GM06990 (cell line): ENCODE data around the gene UBIAD1.
A peak's percentile ranks its signal among the peaks of the same experiment; 100 is the strongest.

Experiments used
- DNase-seq: peaks from one replicate; pipeline ENCODE4 v3.0.0-alpha.2; 2011; ENCODE audit not compliant: insufficient read length; ENCODE audit errors: extremely low read depth
- H3K27me3 ChIP-seq: replicated peaks from 2 replicates; pipeline ENCODE4 v1.6.0; 2011; ENCODE audit warnings: low read length; ENCODE audit not compliant: control insufficient read depth, insufficient read depth
- H3K36me3 ChIP-seq: 2 replicates; pipeline ENCODE4 v1.5.1; 2011; ENCODE audit warnings: low read length; ENCODE audit not compliant: control insufficient read depth, insufficient read depth
- H3K4me3 ChIP-seq: replicated peaks from 2 replicates; pipeline ENCODE4 v1.5.1; 2011; ENCODE audit warnings: low read depth, mild to moderate bottlenecking, control low read depth, low read length
- TF ChIP-seq, protein P1 (sequence below): IDR thresholded peaks from 2 replicates; pipeline ENCODE4 v1.5.1; 2011; ENCODE audit warnings: low read length, control low read depth, mild to moderate bottlenecking, inconsistent platforms; ENCODE audit not compliant: insufficient read depth, poor library complexity, severe bottlenecking

Gene UBIAD1, protein sequence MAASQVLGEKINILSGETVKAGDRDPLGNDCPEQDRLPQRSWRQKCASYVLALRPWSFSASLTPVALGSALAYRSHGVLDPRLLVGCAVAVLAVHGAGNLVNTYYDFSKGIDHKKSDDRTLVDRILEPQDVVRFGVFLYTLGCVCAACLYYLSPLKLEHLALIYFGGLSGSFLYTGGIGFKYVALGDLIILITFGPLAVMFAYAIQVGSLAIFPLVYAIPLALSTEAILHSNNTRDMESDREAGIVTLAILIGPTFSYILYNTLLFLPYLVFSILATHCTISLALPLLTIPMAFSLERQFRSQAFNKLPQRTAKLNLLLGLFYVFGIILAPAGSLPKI

DNA sequence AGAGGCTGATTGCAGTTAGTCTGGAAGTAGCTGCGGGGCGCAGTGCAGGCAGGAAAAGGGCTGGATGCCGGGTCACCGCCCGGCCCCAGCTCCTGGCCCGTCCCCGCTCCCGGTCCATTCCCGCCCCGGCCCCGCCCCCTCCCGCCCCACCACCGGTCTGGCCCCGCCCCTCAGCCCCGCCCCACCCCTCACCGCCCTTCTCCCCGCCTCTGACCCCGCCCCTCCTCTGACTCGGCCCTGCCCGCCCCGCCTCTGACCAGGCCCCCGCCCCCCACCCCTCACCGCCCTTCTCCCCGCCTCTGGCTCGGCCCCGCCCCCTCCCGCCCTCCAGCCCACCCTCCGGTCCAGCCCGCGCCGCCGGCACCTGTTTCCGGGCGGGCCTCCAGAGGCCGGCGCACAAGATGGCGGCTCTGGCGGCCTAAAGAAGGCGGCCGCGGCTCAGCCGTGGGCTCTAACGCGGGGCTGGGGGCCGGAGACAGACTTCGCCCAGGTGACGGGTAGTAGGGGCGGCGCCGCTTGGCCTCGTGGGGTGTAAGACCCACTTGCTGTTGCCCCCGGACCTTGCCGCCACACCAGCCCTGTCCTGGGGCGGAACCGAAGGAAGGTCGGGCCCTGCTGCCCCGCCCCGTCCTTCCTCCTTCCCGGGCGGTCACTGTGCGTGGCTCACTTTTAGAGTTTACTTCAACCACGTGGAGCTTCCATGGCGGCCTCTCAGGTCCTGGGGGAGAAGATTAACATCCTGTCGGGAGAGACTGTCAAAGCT, at the start of gene UBIAD1:
Gene UBIAD1, plus strand, starts transcription at position 367 of the 763 bp plus-strand sequence. Its CDS starts 334 bp downstream, at position 701.
- no peaks in the 10 kb centered on the region; the same call in 1 of the 2 replicates for H3K36me3 ChIP-seq
- H3K4me3 ChIP-seq = peak within 1 kb of the TSS; percentile 92
- TF ChIP-seq, protein P1, sequence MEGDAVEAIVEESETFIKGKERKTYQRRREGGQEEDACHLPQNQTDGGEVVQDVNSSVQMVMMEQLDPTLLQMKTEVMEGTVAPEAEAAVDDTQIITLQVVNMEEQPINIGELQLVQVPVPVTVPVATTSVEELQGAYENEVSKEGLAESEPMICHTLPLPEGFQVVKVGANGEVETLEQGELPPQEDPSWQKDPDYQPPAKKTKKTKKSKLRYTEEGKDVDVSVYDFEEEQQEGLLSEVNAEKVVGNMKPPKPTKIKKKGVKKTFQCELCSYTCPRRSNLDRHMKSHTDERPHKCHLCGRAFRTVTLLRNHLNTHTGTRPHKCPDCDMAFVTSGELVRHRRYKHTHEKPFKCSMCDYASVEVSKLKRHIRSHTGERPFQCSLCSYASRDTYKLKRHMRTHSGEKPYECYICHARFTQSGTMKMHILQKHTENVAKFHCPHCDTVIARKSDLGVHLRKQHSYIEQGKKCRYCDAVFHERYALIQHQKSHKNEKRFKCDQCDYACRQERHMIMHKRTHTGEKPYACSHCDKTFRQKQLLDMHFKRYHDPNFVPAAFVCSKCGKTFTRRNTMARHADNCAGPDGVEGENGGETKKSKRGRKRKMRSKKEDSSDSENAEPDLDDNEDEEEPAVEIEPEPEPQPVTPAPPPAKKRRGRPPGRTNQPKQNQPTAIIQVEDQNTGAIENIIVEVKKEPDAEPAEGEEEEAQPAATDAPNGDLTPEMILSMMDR = no peak
- no peaks in the 10 kb centered on the region for H3K27me3 ChIP-seq
- peak; percentile 90 for DNase-seq

DNA sequence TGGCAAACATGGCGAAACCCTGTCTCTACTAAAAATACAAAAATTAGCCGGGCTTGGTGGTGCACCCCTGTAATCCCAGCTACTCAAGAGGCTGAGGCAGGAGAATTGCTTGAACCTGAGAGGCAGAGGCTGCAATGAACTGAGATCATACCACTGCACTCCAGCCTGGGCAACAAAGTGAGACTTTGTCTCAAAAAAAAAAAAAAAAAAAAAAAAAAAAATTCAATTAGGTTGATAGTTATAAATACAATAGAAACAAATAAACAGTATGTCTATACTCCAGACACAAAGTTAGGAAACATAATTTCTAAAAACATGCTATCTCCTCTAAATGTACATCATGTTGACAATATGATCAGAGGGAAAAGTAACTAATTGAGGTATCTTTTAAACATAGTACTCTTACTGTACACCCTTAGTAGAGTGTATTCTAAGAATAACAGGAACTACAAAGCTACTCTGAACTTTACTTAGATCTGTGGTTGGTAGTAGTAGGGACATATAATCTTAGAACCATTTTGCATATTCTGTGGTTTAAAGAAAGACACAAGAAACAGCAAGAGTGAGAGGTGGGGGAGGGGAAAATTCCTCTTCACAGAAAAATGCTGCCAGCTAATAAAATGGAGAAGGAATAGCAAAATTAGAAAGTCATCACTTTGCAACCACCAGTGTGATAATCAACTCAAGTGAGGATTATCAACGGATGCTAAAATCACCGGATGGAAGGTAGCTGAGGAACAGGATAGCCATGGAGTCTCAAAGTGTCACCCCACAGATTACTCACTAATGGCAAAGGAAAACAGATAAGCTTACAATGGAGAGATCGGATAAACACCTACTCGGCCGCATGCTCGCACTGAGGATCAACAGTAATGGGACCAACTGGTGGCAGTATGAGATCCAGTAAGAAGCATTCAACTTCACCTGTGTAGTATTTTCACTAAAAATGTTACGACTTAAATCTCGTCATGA, 45.6 kb upstream of the UBIAD1 start:
- TF ChIP-seq, protein P1 = no peak
- Histone ChIP-seq H3K4me3 (no peak overlapping the region; the same call in 1 of the 2 replicates), H3K36me3 (peaks cover 9% of the 10 kb centered on the region), H3K27me3 (no peaks in the 10 kb centered on the region)
- DNase-seq = peak; percentile 28

DNA sequence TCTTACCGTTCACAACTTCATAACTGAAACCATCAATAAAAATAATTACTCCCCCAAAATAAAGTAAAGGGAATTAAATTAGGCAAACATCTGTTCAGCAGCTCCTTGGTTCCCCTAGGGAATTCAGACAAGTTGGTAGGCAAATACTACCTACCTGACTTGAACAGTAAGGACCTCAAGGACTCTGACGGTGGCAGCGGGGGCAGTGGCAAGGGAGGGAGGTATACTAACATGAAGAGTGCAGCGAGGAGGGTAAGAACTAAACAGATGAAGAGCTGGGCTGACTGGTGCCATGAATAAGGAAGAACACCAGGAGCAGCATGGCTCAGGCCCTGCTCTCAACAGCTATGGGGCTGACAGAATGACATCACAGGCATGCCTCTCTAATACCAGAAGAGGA, 43.8 kb upstream of the UBIAD1 start:
- H3K27me3 ChIP-seq = no peaks in the 10 kb centered on the region
- peaks cover 15% of the 10 kb centered on the region for H3K36me3 ChIP-seq
- TF ChIP-seq, protein P1 = no peak
- no peak overlapping the region for H3K4me3 ChIP-seq
- no peak for DNase-seq

DNA sequence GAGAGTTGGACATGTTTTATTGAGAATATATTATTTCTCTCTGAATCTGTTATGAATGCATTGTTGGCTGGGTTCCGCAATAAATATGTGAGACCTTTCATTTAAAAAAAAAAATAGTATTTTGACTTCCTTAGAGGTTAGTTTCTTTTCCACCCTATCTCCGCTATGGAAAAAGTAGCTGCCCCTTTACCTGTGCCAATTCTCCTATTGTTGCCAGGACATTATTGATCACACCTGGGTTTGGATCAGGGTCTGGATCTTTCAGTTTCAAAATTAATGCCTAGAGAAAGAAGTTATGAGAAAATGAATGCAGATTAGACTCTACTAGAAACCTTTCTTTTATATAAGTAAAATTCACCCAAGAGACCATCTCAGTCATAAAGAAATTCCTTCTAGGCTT, 39.8 kb upstream of the UBIAD1 start:
- Histone ChIP-seq H3K4me3 (no peak overlapping the region), H3K27me3 (no peaks in the 10 kb centered on the region), H3K36me3 (peaks cover 28% of the 10 kb centered on the region)
- no peak for DNase-seq
- TF ChIP-seq, protein P1 = no peak

DNA sequence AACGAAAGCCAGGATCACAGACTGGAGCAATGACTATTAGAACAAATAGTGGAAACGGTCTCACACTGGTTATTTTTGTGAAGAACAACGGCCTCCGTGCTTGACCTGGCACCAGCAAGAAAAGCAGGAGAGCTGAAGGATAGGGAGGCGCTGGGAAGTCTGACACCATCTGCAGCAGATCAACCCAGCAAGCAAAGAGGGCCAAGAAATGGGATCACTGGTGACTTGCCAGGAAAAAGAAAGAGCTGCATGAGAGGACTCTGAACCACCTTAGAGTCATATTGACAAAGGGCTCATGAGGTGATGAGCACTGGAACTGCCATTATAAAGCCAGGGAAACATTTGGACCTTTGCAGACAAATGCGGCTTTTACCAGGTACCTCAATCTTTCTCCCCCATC, 35.6 kb upstream of the UBIAD1 start:
- Histone ChIP-seq H3K4me3 (no peak overlapping the region), H3K36me3 (peaks cover 31% of the 10 kb centered on the region), H3K27me3 (no peaks in the 10 kb centered on the region)
- TF ChIP-seq, protein P1 = no peak
- DNase-seq = no peak
